Activated gamma-delta T cell treated with Interleukin-2 at 50 U/mL for 16 hours (primary cell): Measurements from ENCODE around the gene CNGA3.

Source experiments
- DNase-seq: peaks from one replicate; pipeline ENCODE4 v3.0.0-alpha.2; 2020

CNGA3 gene

GRCh38 chr2:98332989-98333388, 13.3 kb upstream of the CNGA3 start:
- no peak for DNase-seq

GRCh38 chr2:98333922-98334321, 12.3 kb upstream of the CNGA3 start:
- DNase-seq = no peak

- no peak for DNase-seq
Measured at GRCh38 chr2:98334439-98335078, 11.7 kb upstream of the CNGA3 start.

- no peak for DNase-seq
Measured at GRCh38 chr2:98335271-98335670, 11.0 kb upstream of the CNGA3 start.

GRCh38 chr2:98341241-98341640, 5.0 kb upstream of the CNGA3 start:
- DNase-seq = no peak

GRCh38 chr2:98343285-98343684, 3.0 kb upstream of the CNGA3 start:
- no peak for DNase-seq

GRCh38 chr2:98347298-98348065, 1.2 kb downstream of the CNGA3 start:
- no peak for DNase-seq

- DNase-seq = no peak
Measured at GRCh38 chr2:98348066-98348561, 1.9 kb downstream of the CNGA3 start.

- no peak for DNase-seq
Measured at GRCh38 chr2:98350411-98350810, 4.2 kb downstream of the CNGA3 start.

GRCh38 chr2:98355881-98356280, 9.6 kb downstream of the CNGA3 start:
- DNase-seq = no peak

- no peak for DNase-seq
Measured at GRCh38 chr2:98356729-98357128, 10.5 kb downstream of the CNGA3 start.

GRCh38 chr2:98357849-98358248, 11.6 kb downstream of the CNGA3 start:
- no peak for DNase-seq

GRCh38 chr2:98359986-98360385, 13.7 kb downstream of the CNGA3 start:
- DNase-seq = no peak

GRCh38 chr2:98367721-98368120, 21.5 kb downstream of the CNGA3 start:
- DNase-seq = no peak

- no peak for DNase-seq
Measured at GRCh38 chr2:98369710-98370239, 23.5 kb downstream of the CNGA3 start.

- DNase-seq = no peak
Measured at GRCh38 chr2:98372121-98372520, 25.9 kb downstream of the CNGA3 start.

GRCh38 chr2:98372579-98372978, 26.3 kb downstream of the CNGA3 start:
- no peak for DNase-seq

- no peak for DNase-seq
Measured at GRCh38 chr2:98374286-98374685, 28.0 kb downstream of the CNGA3 start.

GRCh38 chr2:98374958-98375570, 28.8 kb downstream of the CNGA3 start:
- no peak for DNase-seq

GRCh38 chr2:98376301-98376910, 30.1 kb downstream of the CNGA3 start:
- DNase-seq = no peak

GRCh38 chr2:98376996-98377395, 30.7 kb downstream of the CNGA3 start:
- DNase-seq = no peak

- no peak for DNase-seq
Measured at GRCh38 chr2:98377544-98377943, 31.3 kb downstream of the CNGA3 start.

- DNase-seq = no peak
Measured at GRCh38 chr2:98378196-98378595, 31.9 kb downstream of the CNGA3 start.
